ENCODE results near the gene CATSPERE.
"Not testable (repeated sequence)": the region's sequence is repeated elsewhere in the genome, so short reads cannot be mapped to it uniquely, and the experiment has no call there.

Gene CATSPERE

DNA sequence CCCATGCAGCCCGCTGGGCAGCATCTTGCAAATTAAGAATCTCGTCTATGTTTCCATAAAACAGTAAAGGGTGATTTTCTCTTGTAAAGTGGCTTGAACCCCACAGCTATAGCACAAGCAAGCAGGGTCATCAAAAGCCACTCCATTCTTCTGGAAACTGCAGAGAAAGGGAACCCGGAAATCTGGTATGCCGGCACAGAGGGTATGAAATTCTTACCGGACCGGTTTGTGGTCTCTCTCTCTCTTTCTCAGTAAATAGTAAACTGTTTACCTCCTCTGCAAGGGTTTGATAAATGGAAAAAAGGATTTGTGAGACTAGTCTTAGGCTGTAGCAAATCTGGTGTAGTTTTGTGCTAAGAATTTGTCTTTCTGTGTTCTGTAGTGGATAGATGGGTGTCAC, 6.7 kb upstream of the CATSPERE start:
- TF ChIP-seq, protein P1, sequence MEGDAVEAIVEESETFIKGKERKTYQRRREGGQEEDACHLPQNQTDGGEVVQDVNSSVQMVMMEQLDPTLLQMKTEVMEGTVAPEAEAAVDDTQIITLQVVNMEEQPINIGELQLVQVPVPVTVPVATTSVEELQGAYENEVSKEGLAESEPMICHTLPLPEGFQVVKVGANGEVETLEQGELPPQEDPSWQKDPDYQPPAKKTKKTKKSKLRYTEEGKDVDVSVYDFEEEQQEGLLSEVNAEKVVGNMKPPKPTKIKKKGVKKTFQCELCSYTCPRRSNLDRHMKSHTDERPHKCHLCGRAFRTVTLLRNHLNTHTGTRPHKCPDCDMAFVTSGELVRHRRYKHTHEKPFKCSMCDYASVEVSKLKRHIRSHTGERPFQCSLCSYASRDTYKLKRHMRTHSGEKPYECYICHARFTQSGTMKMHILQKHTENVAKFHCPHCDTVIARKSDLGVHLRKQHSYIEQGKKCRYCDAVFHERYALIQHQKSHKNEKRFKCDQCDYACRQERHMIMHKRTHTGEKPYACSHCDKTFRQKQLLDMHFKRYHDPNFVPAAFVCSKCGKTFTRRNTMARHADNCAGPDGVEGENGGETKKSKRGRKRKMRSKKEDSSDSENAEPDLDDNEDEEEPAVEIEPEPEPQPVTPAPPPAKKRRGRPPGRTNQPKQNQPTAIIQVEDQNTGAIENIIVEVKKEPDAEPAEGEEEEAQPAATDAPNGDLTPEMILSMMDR (IDR thresholded peaks at IDR 0.05; ENCODE audit: low read depth, low read length, missing control alignments) = no peak
- DNase-seq (ENCODE audit: low read depth) = no peak
- no peak overlapping the region for H3K4me3 ChIP-seq (ENCODE audit: low read depth, low read length)

GRCh38 chr1:244456586-244456985, 4.5 kb upstream of the CATSPERE start:
- TF ChIP-seq, protein P1 (IDR thresholded peaks at IDR 0.05; ENCODE audit: low read depth, low read length, missing control alignments) = no peak
- no peak for DNase-seq (ENCODE audit: low read depth)
- no peak overlapping the region for H3K4me3 ChIP-seq (ENCODE audit: low read depth, low read length)

DNA sequence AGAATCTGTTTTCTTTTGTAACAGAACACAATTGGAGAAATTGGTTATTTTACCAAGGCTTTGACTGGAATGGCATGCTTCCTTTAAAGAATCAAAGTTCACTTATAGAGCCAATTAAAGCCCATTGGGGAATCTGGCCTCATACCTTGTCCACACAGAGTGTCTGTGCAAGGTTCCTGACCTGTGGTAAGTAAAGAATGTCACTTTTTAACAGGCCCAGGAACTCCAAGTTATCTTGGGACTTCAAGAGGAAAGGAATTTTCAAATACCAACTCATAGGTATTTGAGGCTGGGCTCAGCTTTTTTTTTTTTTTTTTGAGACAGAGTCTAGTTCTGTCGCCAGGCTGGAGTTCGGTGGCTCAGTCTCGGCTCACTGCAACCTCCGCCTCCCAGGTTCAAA, 2.3 kb upstream of the CATSPERE start:
- H3K4me3 ChIP-seq (ENCODE audit: low read depth, low read length) = no peak overlapping the region
- DNase-seq (ENCODE audit: low read depth) = no peak
- TF ChIP-seq, protein P1 (IDR thresholded peaks at IDR 0.05; ENCODE audit: low read depth, low read length, missing control alignments) = no peak

DNA sequence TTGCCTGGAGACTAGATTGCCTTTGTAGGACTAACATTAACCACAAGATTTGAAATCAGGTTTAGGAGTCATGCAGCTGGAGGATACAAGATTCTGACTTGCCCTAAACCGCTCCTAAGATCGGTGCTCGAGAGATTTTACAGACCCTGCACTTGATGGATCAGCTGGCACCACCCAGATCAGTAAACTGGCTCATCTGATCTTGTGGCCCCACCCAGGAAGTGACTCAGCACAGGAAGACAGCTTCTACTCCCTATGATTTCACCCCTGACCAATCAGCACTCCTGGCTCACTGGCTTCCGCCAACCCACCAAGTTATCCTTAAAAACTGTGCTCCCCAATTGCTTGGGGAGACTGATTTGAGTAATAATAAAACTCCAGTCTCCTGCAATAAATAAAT, 876 bp upstream of the CATSPERE start:
- no peak overlapping the region for H3K4me3 ChIP-seq (ENCODE audit: low read depth, low read length)
- TF ChIP-seq, protein P1 (IDR thresholded peaks at IDR 0.05; ENCODE audit: low read depth, low read length, missing control alignments) = no peak
- no peak for DNase-seq (ENCODE audit: low read depth)

GRCh38 chr1:244466724-244467123, 5.7 kb downstream of the CATSPERE start:
- DNase-seq (ENCODE audit: low read depth) = no peak
- H3K4me3 ChIP-seq (ENCODE audit: low read depth, low read length) = no peak overlapping the region

DNA sequence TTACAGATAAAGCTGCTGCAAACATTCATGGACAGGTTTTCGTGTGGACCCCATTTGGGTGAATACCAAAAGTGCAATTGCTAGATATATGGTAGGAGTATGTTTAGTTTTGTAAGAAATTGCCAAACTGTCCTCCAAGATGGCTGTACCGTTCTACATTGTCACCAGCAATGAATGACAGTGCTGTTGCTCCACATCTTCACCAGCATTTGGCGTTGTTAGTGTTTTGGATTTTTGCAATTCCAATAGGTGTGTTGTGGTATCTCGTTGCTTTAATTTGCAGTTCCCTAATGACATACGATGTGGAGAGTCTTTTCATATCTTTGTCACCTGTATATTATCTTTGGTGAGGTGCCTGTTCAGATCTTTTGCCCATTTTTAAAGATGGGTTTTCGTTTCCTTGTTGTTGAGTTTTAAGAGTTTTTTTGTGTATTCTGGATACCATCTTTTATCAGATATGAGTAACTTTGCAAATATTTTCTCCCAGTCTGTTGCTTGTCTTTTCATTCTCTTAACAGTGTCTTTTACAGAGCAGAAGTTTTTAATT, 12.1 kb downstream of the CATSPERE start:
- TF ChIP-seq, protein P1 (IDR thresholded peaks at IDR 0.05; ENCODE audit: low read depth, low read length, missing control alignments) = no peak
- DNase-seq (ENCODE audit: low read depth) = no peak
- no peak overlapping the region for H3K4me3 ChIP-seq (ENCODE audit: low read depth, low read length)

More at GRCh38 chr1:244466724-244467123, 5.7 kb downstream of the CATSPERE start:
- TF ChIP-seq, protein P1 (IDR thresholded peaks at IDR 0.05; ENCODE audit: low read depth, low read length, missing control alignments) = no peak

GRCh38 chr1:244484971-244485370, 23.9 kb downstream of the CATSPERE start:
- H3K4me3 ChIP-seq (ENCODE audit: low read depth, low read length); DNase-seq (ENCODE audit: low read depth): not testable (repeated sequence)

All from GM12864 (cell line).